H1 (cell line): ENCODE measurements around the gene DYNC1LI1. TPM values are rescaled to one million over a fixed set of nuclear protein-coding genes. Genes with fewer than 3 reads are reported as not detected.

ENCODE experiments used
- CTCF ChIA-PET: fragments of 300-600 bp; sonication (Branson Sonifier 250); formaldehyde crosslinking; loops from one replicate; lab custom pipeline; 2021; ENCODE audit not compliant: partially characterized antibody; lab: Charles Lee
- POLR2A ChIA-PET: fragments of 300-600 bp; sonication (Branson Sonifier 250); formaldehyde crosslinking; loops from one replicate; lab custom pipeline; 2021; ENCODE audit warnings: inconsistent platforms; ENCODE audit not compliant: partially characterized antibody; lab: Charles Lee
- DNase-seq, 2 experiments: peaks; one replicate each; pipeline versions ENCODE4 v3.0.0 to v3.0.0-alpha.2; 2010 to 2022; ENCODE audit warnings: low spot score in 2 of 2, low read depth in 1 of 2, mixed read lengths in 1 of 2
- FAIRE-seq: peaks from 2 replicates; lab custom pipeline; 2011; peaks lifted over from hg19 to GRCh38; lab: Jason Lieb, UNC
- H2AFZ ChIP-seq: 2 replicates; pipeline ENCODE4 v1.8.1; 2012; ENCODE audit warnings: low read length, inconsistent platforms
- H2AK5ac ChIP-seq: 2 replicates; pipeline ENCODE4 v1.6.1; 2013; ENCODE audit warnings: low read depth, low read length
- H2BK120ac ChIP-seq: replicated peaks from 2 replicates; pipeline ENCODE3; 2013; ENCODE audit warnings: low read depth, low read length, inconsistent platforms
- H2BK12ac ChIP-seq: 2 replicates; pipeline ENCODE4 v1.6.1; 2013; ENCODE audit warnings: low read depth, low read length
- H2BK15ac ChIP-seq: 2 replicates; pipeline ENCODE4 v1.6.1; 2013; ENCODE audit warnings: low read length
- H2BK20ac ChIP-seq: 2 replicates; pipeline ENCODE4 v1.6.1; 2013; ENCODE audit warnings: low read length
- H2BK5ac ChIP-seq: 2 replicates; pipeline ENCODE4 v1.6.1; 2013; ENCODE audit warnings: low read depth, low read length
- H3K14ac ChIP-seq: 2 replicates; pipeline ENCODE4 v1.6.1; 2013; ENCODE audit warnings: inconsistent platforms; ENCODE audit not compliant: insufficient read length
- H3K18ac ChIP-seq: 2 replicates; pipeline ENCODE4 v1.6.1; 2013; ENCODE audit warnings: low read length; ENCODE audit errors: extremely low read depth
- H3K23ac ChIP-seq: 2 replicates; pipeline ENCODE4 v1.6.1; 2013; ENCODE audit warnings: inconsistent platforms; ENCODE audit not compliant: insufficient read length
- H3K23me2 ChIP-seq: 2 replicates; pipeline ENCODE4 v1.6.1; 2013; ENCODE audit warnings: low read depth, low read length
- H3K27ac ChIP-seq: 2 replicates; pipeline ENCODE4 v1.6.1; 2011; ENCODE audit warnings: low read depth, low read length, inconsistent platforms
- H3K27me3 ChIP-seq, 4 experiments: replicated peaks in 1 of 4; 1 replicate in 1 of 4; 2 replicates in 3 of 4; pipeline versions ENCODE4 v1.6.1 to v1.8.1; 2011 to 2013; ENCODE audit warnings: low read length in 3 of 4, mild to moderate bottlenecking in 3 of 4, inconsistent platforms in 2 of 4, mixed read lengths in 2 of 4, moderate library complexity in 1 of 4; ENCODE audit not compliant: control insufficient read depth in 3 of 4, insufficient read depth in 3 of 4; ENCODE audit errors: extremely low read depth in 1 of 4
- H3K36me3 ChIP-seq, 4 experiments: 2 replicates each; pipeline versions ENCODE4 v1.6.1 to v1.8.1; 2011 to 2013; ENCODE audit warnings: mild to moderate bottlenecking in 4 of 4, low read length in 3 of 4, moderate library complexity in 2 of 4, control low read depth in 1 of 4, inconsistent platforms in 1 of 4; ENCODE audit not compliant: insufficient read depth in 4 of 4, control insufficient read depth in 2 of 4
- H3K4ac ChIP-seq: replicated peaks from 2 replicates; pipeline ENCODE3; 2013; ENCODE audit warnings: low read length, low read depth, mixed read lengths, inconsistent platforms; ENCODE audit not compliant: insufficient read length
- H3K4me1 ChIP-seq, 4 experiments: replicated peaks in 1 of 4; 1 replicate in 1 of 4; 2 replicates in 3 of 4; pipeline versions ENCODE4 v1.6.1 to v1.8.1; 2011 to 2013; ENCODE audit warnings: low read length in 3 of 4, inconsistent platforms in 2 of 4, mixed read lengths in 1 of 4; ENCODE audit not compliant: insufficient read depth in 4 of 4, control insufficient read depth in 3 of 4
- H3K4me2 ChIP-seq, 2 experiments: 2 replicates each; pipeline versions ENCODE4 v1.6.1 to v1.8.1; 2011 to 2013; ENCODE audit warnings: low read depth in 2 of 2, low read length in 2 of 2, control low read depth in 1 of 2, inconsistent platforms in 1 of 2, mild to moderate bottlenecking in 1 of 2; ENCODE audit not compliant: insufficient read depth in 1 of 2
- H3K4me3 ChIP-seq, 4 experiments: fragments of 200-600, 300-600 bp in 1 of 4; sonication (generic), shearing (Covaris generic), sonication (Bioruptor Twin) in 1 of 4; 2 replicates each; pipeline versions ENCODE4 v1.5.1 to v1.8.1; 2011 to 2016; ENCODE audit warnings: low read length in 4 of 4, low read depth in 3 of 4, control low read depth in 2 of 4, inconsistent platforms in 2 of 4, mild to moderate bottlenecking in 2 of 4, mixed read lengths in 1 of 4, moderate library complexity in 1 of 4; ENCODE audit not compliant: insufficient read depth in 2 of 4; ENCODE audit errors: extremely low read depth in 1 of 4
- H3K56ac ChIP-seq: replicated peaks from 2 replicates; pipeline ENCODE3; 2013; ENCODE audit warnings: low read depth, mild to moderate bottlenecking, mixed read lengths, low read length, inconsistent platforms; ENCODE audit not compliant: insufficient read length
- H3K79me1 ChIP-seq: 2 replicates; pipeline ENCODE4 v1.6.1; 2013; ENCODE audit warnings: low read depth, low read length, control low read depth
- H3K79me2 ChIP-seq, 2 experiments: 2 replicates each; pipeline versions ENCODE4 v1.6.1 to v1.8.1; 2012 to 2013; ENCODE audit warnings: low read length in 2 of 2, mild to moderate bottlenecking in 2 of 2, inconsistent platforms in 1 of 2; ENCODE audit not compliant: insufficient read depth in 2 of 2, control insufficient read depth in 1 of 2
- H3K9ac ChIP-seq, 4 experiments: replicated peaks in 1 of 4; 1 replicate in 1 of 4; 2 replicates in 3 of 4; pipeline versions ENCODE4 v1.6.1 to v1.8.1; 2011 to 2013; ENCODE audit warnings: low read depth in 3 of 4, low read length in 3 of 4, control low read depth in 2 of 4, mild to moderate bottlenecking in 2 of 4, moderate library complexity in 2 of 4, inconsistent platforms in 1 of 4; ENCODE audit errors: extremely low read depth in 1 of 4
- H3K9me3 ChIP-seq, 2 experiments: 2 replicates each; pipeline versions ENCODE4 v1.6.1 to v1.8.1; 2012 to 2013; ENCODE audit warnings: mild to moderate bottlenecking in 2 of 2, moderate library complexity in 2 of 2, control low read depth in 1 of 2, inconsistent platforms in 1 of 2, low read depth in 1 of 2, low read length in 1 of 2, mixed read lengths in 1 of 2; ENCODE audit not compliant: insufficient read depth in 2 of 2
- H4K20me1 ChIP-seq, 2 experiments: replicated peaks in 1 of 2; 2 replicates each; pipeline versions ENCODE3 to v1.8.1; 2011 to 2013; ENCODE audit warnings: inconsistent platforms in 2 of 2, low read length in 2 of 2, mild to moderate bottlenecking in 1 of 2; ENCODE audit not compliant: insufficient read depth in 2 of 2, control insufficient read depth in 1 of 2
- H4K5ac ChIP-seq: 2 replicates; pipeline ENCODE4 v1.6.1; 2013; ENCODE audit warnings: low read length, low read depth, mixed read lengths, inconsistent platforms; ENCODE audit not compliant: insufficient read length
- H4K8ac ChIP-seq: 2 replicates; pipeline ENCODE4 v1.8.0; 2013; ENCODE audit warnings: mild to moderate bottlenecking, moderate library complexity, low read length, inconsistent platforms; ENCODE audit not compliant: insufficient read depth; ENCODE audit errors: extremely low read depth
- H4K91ac ChIP-seq: replicated peaks from 2 replicates; pipeline ENCODE3; 2013; ENCODE audit warnings: low read length, mixed read lengths, inconsistent platforms; ENCODE audit not compliant: insufficient read length
- BCL11A ChIP-seq, 2 experiments: IDR thresholded peaks; one replicate each; pipeline ENCODE4 v1.6.1; 2011; ENCODE audit warnings: low read depth in 2 of 2, low read length in 2 of 2, mild to moderate bottlenecking in 2 of 2
- JUN ChIP-seq: IDR thresholded peaks from 2 replicates; pipeline ENCODE4 v1.6.1; 2011; ENCODE audit warnings: low read depth, mild to moderate bottlenecking, improper control_type of control experiment, low read length
- NRF1 ChIP-seq: IDR thresholded peaks from 2 replicates; pipeline ENCODE4 v1.6.1; 2011; ENCODE audit warnings: mild to moderate bottlenecking, low read depth, low read length, improper control_type of control experiment
- POLR2A ChIP-seq, 2 experiments: IDR thresholded peaks; 1 replicate in 1 of 2; 2 replicates in 1 of 2; pipeline ENCODE4 v1.6.1; 2011; ENCODE audit warnings: low read depth in 2 of 2, low read length in 2 of 2, mild to moderate bottlenecking in 2 of 2; ENCODE audit errors: control extremely low read depth in 1 of 2
- SP1 ChIP-seq: IDR thresholded peaks from 2 replicates; pipeline ENCODE4 v1.6.1; 2011; ENCODE audit warnings: low read depth, low read length
- YY1 ChIP-seq: IDR thresholded peaks from 2 replicates; pipeline ENCODE4 v1.6.1; 2011; ENCODE audit warnings: low read depth, mild to moderate bottlenecking, low read length
- WGBS, 2 experiments: shearing (Covaris generic) in 1 of 2; methylation state at CpG; one replicate each; pipeline versions ENCODE4 v1.1.6 to v1.1.7; 2013 to 2015; ENCODE audit warnings: low lambda C conversion rate in 2 of 2, mixed read lengths in 2 of 2, inconsistent platforms in 1 of 2, low coverage in 1 of 2, missing lambda C conversion rate in 1 of 2; ENCODE audit not compliant: insufficient replicate concordance in 2 of 2, insufficient coverage in 1 of 2, insufficient read length in 1 of 2; ENCODE audit errors: extremely low coverage in 1 of 2, missing lambda C conversion rate in 1 of 2; 5-methylcytosine and 5-hydroxymethylcytosine counted together
- polyA plus RNA-seq, 7 experiments: library from polyadenylated mRNA; depleted of rRNA in 3 of 7; stranded (reverse) in 5 of 7; unstranded in 2 of 7; fragments of >200 nt in 5 of 7; fragments of 200-250 nt in 2 of 7; gene quantifications; 1 replicate in 5 of 7; 2 replicates in 1 of 7; 4 replicates in 1 of 7; pipeline versions ENCODE4 v1.2.1 to v1.2.3, GENCODE V29; 2011 to 2013; ENCODE audit warnings: missing spikeins in 2 of 7, mixed read lengths in 2 of 7
- total RNA-seq: library from RNA; stranded (reverse); fragmentation: NEBNext Ultra II Directional; extraction: Animal tissue kit (Norgen Biotek cat#: 25700); gene quantifications from 2 replicates; pipeline ENCODE4 v1.2.1, GENCODE V29; 2021

Gene DYNC1LI1
- total and polyA plus RNA-seq, 2 of the 8 experiments (the other 6 are each of a cell fraction or from before 2014, with no cell fraction given): 13.6 to 45.1 TPM

- H3K9me3 ChIP-seq: no peaks in the 10 kb centered on the region
- no peak overlapping the region for H2BK20ac ChIP-seq
- H3K14ac ChIP-seq: no peak overlapping the region
- H3K4me1 ChIP-seq: peaks cover 0 to 9% (median 1%) of the 10 kb centered on the region in 4 experiments; a peak in 5 of 7 replicates
- POLR2A ChIA-PET: no interaction called here
- TF ChIP-seq POLR2A (IDR thresholded peaks at IDR 0.05; ENCODE audit: control extremely low read depth in 1 of 2, low read depth in 2 of 2, low read length in 2 of 2): peak in 1 of 2 experiments; percentile 17; a peak in 1 of 3 replicates
- TF ChIP-seq JUN: no peak
- TF ChIP-seq BCL11A (IDR thresholded peaks at IDR 0.05; ENCODE audit: low read depth in 2 of 2, low read length in 2 of 2): no peak
- no peak for TF ChIP-seq NRF1
- TF ChIP-seq SP1: peak; percentile 62; the same call in 1 of the 2 replicates
- TF ChIP-seq YY1: no peak
- peaks cover 0 to 49% of the 10 kb centered on the region in 2 experiments; a peak in 2 of 4 replicates for H3K79me2 ChIP-seq
- 2% methylated on average over 13 of the region's 14 CpGs; no CpG with 5 or more reads in 1 of the 2 experiments for WGBS, 2 experiments
- H3K27ac ChIP-seq: peak overlapping the region; percentile 81
- H2BK12ac ChIP-seq: no peak overlapping the region
- peaks cover 0 to 7% of the 10 kb centered on the region in 2 experiments for H4K20me1 ChIP-seq
- 0 out of 2 replicates have a peak, but pooled peaks cover 2% of the 10 kb centered on the region for H3K79me1 ChIP-seq
- H3K4ac ChIP-seq: no peak overlapping the region
- peak overlapping the region; percentile 82 to 99 (median 95) for H3K4me3 ChIP-seq
- peak overlapping the region; percentile 83 for H3K56ac ChIP-seq
- no peak overlapping the region for H2BK120ac ChIP-seq
- peak overlapping the region; percentile 63; the same call in 1 of the 2 replicates for H3K18ac ChIP-seq
- H3K23ac ChIP-seq: no peak overlapping the region
- no peak overlapping the region for H2BK15ac ChIP-seq
- FAIRE-seq (no peak), DNase-seq (no peak)
- peak overlapping the region; percentile 55; the same call in 1 of the 2 replicates for H2BK5ac ChIP-seq
- peak overlapping the region; percentile 40 to 74 (median 66); a peak in 6 of 7 replicates for H3K9ac ChIP-seq
- peak overlapping the region; percentile 45; the same call in 1 of the 2 replicates for H2AFZ ChIP-seq
- H4K91ac ChIP-seq: no peak overlapping the region
- CTCF ChIA-PET: no interaction called here
- H3K23me2 ChIP-seq: peaks cover 4% of the 10 kb centered on the region
- peak overlapping the region; percentile 78 to 98 for H3K4me2 ChIP-seq
- peak overlapping the region; percentile 84 for H4K8ac ChIP-seq
- H3K27me3 ChIP-seq: no peaks in the 10 kb centered on the region
- H4K5ac ChIP-seq: peak overlapping the region; percentile 91
- peaks cover 0 to 7% (median 3%) of the 10 kb centered on the region in 4 experiments; a peak in 2 of 8 replicates for H3K36me3 ChIP-seq
- no peak overlapping the region for H2AK5ac ChIP-seq
Observed at GRCh38 chr3:32571192-32571485, 481 bp upstream of the DYNC1LI1 start.
